ENCODE data around the gene EFHB. TPM values are rescaled to one million over a fixed set of nuclear protein-coding genes. Genes with fewer than 3 reads are reported as not detected.
A peak's percentile ranks its signal among the peaks of the same experiment; 100 is the strongest.
"Not testable (repeated sequence)": the region's sequence is repeated elsewhere in the genome, so short reads cannot be mapped to it uniquely, and the experiment has no call there.

Gene EFHB
- total RNA-seq, 1 donor from 2014 or later, result not detected

DNA sequence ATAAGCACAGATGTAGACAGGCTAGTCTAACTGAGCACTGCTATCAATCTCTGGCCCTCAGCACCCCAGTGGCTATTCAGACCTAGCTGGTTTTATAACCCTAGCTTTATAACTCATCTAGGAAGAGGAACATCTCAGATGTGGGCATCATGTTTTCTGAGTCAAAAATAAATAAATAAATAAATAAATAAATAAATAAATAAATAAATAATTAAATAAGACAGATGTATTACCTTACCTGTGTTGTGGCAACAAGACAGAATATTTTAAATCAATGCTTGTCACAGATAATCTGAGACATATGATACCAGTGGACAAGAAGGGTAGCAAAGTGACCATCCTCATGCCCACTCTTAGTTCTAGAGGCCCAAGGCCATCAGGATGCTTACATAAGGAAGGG is 52.2 kb downstream of the EFHB start:
- DNase-seq (no peak), ATAC-seq (no peak)
- intact Hi-C loops (cut with micrococcal nuclease), result no loop called here

- DNase-seq (no peak), ATAC-seq (no peak)
- intact Hi-C loops (cut with micrococcal nuclease), result no loop called here
Measured at GRCh38 chr3:19881036-19881435, 53.0 kb downstream of the EFHB start.

- intact Hi-C loops (cut with micrococcal nuclease), result no loop called here
- ATAC-seq, result no peak
- no peak for DNase-seq
Measured at GRCh38 chr3:19877656-19878055, 56.4 kb downstream of the EFHB start.

DNA sequence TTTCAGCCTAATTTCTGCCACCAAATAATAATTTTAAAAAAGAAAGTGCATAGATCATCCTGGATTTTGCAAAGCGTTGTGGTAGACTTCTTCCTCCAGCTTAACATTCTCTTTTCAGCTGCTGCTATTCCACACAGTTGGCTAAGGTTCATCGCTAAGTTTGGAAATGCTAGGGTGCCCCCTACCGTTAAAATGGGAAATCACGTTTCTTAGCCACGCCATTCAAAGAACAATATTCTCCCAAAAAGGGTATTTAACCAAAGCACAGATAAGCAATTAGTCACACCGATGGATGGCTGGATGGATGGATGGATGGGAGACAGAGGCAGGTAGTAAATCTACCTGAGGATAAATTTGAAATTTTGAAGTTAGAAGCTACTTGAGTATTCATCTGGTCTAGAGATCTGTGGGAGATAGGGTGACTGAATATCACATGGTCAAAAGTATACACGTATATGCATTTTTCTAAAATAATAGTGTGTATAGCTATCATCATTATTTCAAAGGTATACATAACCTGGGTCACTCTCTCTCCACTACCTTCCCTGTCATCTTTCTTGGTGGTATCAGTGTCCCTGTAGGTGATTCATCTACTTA is 67.2 kb downstream of the EFHB start:
- DNase-seq (no peak), ATAC-seq (peak; percentile 49)
- intact Hi-C loops (cut with micrococcal nuclease), result loop anchor here (10.0 kb wide), 1 partner anchor 522 kb away; no protein-coding TSS in a partner anchor

DNA sequence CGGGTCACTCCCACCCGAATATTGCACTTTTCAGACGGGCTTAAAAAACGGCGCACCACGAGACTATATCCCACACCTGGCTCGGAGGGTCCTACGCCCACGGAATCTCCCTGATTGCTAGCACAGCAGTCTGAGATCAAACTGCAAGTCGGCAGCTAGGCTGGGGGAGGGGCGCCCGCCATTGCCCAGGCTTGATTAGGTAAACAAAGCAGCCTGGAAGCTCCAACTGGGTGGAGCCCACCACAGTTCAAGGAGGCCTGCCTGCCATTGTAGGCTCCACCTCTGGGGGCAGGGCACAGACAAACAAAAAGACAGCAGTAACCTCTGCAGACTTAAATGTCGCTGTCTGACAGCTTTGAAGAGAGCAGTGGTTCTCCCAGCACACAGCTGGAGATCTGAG is 78.7 kb downstream of the EFHB start:
- intact Hi-C loops (cut with micrococcal nuclease); ATAC-seq; DNase-seq: not testable (repeated sequence)

GRCh38 chr3:19846609-19847008 is 87.4 kb downstream of the EFHB start:
- ATAC-seq; intact Hi-C loops (cut with micrococcal nuclease); DNase-seq: not testable (repeated sequence)

Other genes starting within 250 kb of the EFHB start
- gene RAB5A, start 12.9 kb upstream of the EFHB start, total RNA-seq, result 52.2 TPM
- gene PP2D1, start 78.0 kb upstream of the EFHB start, total RNA-seq, result not detected
- 111 TPM for gene KAT2B, start 106.2 kb upstream of the EFHB start, total RNA-seq